GM12878 (cell line): ENCODE results near the gene JAGN1. TPM values are rescaled to one million over a fixed set of nuclear protein-coding genes. Genes with fewer than 3 reads are reported as not detected.
A peak's percentile ranks its signal among the peaks of the same experiment; 100 is the strongest.

ENCODE experiments used
- ATAC-seq: fragments of 200-7000 bp; cut with Tn5 transposase; 3 replicates; pipeline ENCODE4 v1.9.1; 2020; ENCODE audit warnings: mild to moderate bottlenecking, moderate library complexity
- BruUV-seq: library from RNA; stranded (reverse); fragments of 400-500 nt; replicated peaks from 2 replicates; lab custom pipeline; 2021; lab: Mats Ljungman, UMichigan
- CTCF ChIA-PET: fragments of 300-600 bp; sonication (Branson Sonifier 250); formaldehyde crosslinking; extraction: SDS; loops from one replicate; lab custom pipeline; 2021; ENCODE audit warnings: inconsistent platforms; lab: Yijun Ruan, JAX
- POLR2A ChIA-PET: fragments of 350-600 bp; formaldehyde crosslinking; extraction: SDS; loops from one replicate; lab custom pipeline; 2021; ENCODE audit warnings: inconsistent platforms; lab: Charles Lee
- RAD21 ChIA-PET: fragments of 300-600 bp; sonication (Branson Sonifier 250); formaldehyde crosslinking; loops from one replicate; lab custom pipeline; 2023; ENCODE audit warnings: antibody characterized with exemption; ENCODE audit not compliant: unreplicated experiment; lab: Charles Lee
- SMC1A ChIA-PET: fragments of 300-600 bp; sonication (Branson Sonifier 250); formaldehyde crosslinking; loops from one replicate; lab custom pipeline; 2023; ENCODE audit not compliant: unreplicated experiment, uncharacterized antibody; lab: Charles Lee
- DNase-seq: peaks from one replicate; pipeline ENCODE4 v3.0.0-alpha.2; 2011; ENCODE audit warnings: low read depth, low spot score
- FAIRE-seq: peaks from 3 replicates; lab custom pipeline; 2011; peaks lifted over from hg19 to GRCh38; lab: Jason Lieb, UNC
- H2AFZ ChIP-seq: 2 replicates; pipeline ENCODE4 v1.6.0; 2011; ENCODE audit warnings: low read depth, low read length, control low read depth; ENCODE audit not compliant: control insufficient read depth
- H3K27ac ChIP-seq: 2 replicates; pipeline ENCODE4 v1.5.1; 2011; ENCODE audit warnings: control low read depth; ENCODE audit not compliant: control insufficient read depth, insufficient read depth
- H3K27me3 ChIP-seq, 2 experiments: replicated peaks in 1 of 2; 2 replicates each; pipeline versions ENCODE4 v1.6.0 to v1.6.1; 2011; ENCODE audit warnings: low read length in 1 of 2; ENCODE audit not compliant: control insufficient read depth in 2 of 2, insufficient read depth in 2 of 2
- H3K36me3 ChIP-seq, 2 experiments: 2 replicates each; pipeline ENCODE4 v1.5.1; 2011; ENCODE audit warnings: low read length in 1 of 2; ENCODE audit not compliant: control insufficient read depth in 2 of 2, insufficient read depth in 2 of 2
- H3K4me1 ChIP-seq: 2 replicates; pipeline ENCODE4 v1.6.1; 2011; ENCODE audit warnings: mild to moderate bottlenecking, low read length, moderate library complexity, mixed read lengths; ENCODE audit not compliant: control insufficient read depth, insufficient read depth
- H3K4me2 ChIP-seq: 2 replicates; pipeline ENCODE4 v1.6.0; 2011; ENCODE audit warnings: control low read depth; ENCODE audit not compliant: control insufficient read depth, insufficient read depth
- H3K4me3 ChIP-seq: fragments of 200-600 bp; sonication (generic); 2 replicates; pipeline ENCODE4 v1.5.1; 2016
- H3K79me2 ChIP-seq: 2 replicates; pipeline ENCODE4 v1.6.0; 2011; ENCODE audit warnings: low read length; ENCODE audit not compliant: control insufficient read depth, insufficient read depth
- H3K9ac ChIP-seq: 2 replicates; pipeline ENCODE4 v1.8.0; 2011; ENCODE audit warnings: low read length, control low read depth, mixed read lengths; ENCODE audit not compliant: control insufficient read depth, insufficient read depth
- H3K9me3 ChIP-seq: replicated peaks from 3 replicates; pipeline ENCODE4 v1.5.1; 2011; ENCODE audit warnings: mild to moderate bottlenecking, low read length; ENCODE audit not compliant: control insufficient read depth, insufficient read depth
- H4K20me1 ChIP-seq: 2 replicates; pipeline ENCODE4 v1.6.0; 2011; ENCODE audit not compliant: control insufficient read depth, insufficient read depth
- CHD2 ChIP-seq: IDR thresholded peaks from 2 replicates; pipeline ENCODE4 v1.6.1; 2011; ENCODE audit warnings: low read depth, low read length, improper control_type of control experiment, borderline replicate concordance
- EGR1 ChIP-seq, 2 experiments: IDR thresholded peaks; 1 replicate in 1 of 2; 2 replicates in 1 of 2; pipeline ENCODE4 v1.6.1; 2011 to 2012; ENCODE audit warnings: low read depth in 2 of 2, low read length in 2 of 2, borderline replicate concordance in 1 of 2, mild to moderate bottlenecking in 1 of 2, moderate library complexity in 1 of 2
- TCF3 ChIP-seq: IDR thresholded peaks from 2 replicates; pipeline ENCODE4 v1.6.1; 2012; ENCODE audit warnings: low read depth, mild to moderate bottlenecking, low read length, borderline replicate concordance; ENCODE audit not compliant: insufficient read depth
- USF2 ChIP-seq: IDR thresholded peaks from 2 replicates; pipeline ENCODE4 v1.6.1; 2011; ENCODE audit warnings: low read depth, low read length, improper control_type of control experiment, borderline replicate concordance
- ZBTB4 ChIP-seq: fragments of 450-650 bp; formaldehyde crosslinking; IDR thresholded peaks from 2 replicates; pipeline ENCODE4 v1.4.0; 2022; ENCODE audit warnings: mild to moderate bottlenecking, moderate library complexity
- ZNF687 ChIP-seq: fragments of 450-650 bp; IDR thresholded peaks from 2 replicates; pipeline ENCODE4 v1.6.1; 2017; ENCODE audit warnings: mild to moderate bottlenecking, moderate library complexity
- WGBS: methylation state at CpG from one replicate; pipeline ENCODE4 v1.1.6; 2016; ENCODE audit warnings: low lambda C conversion rate; ENCODE audit not compliant: insufficient replicate concordance, insufficient coverage; ENCODE audit errors: missing lambda C conversion rate; 5-methylcytosine and 5-hydroxymethylcytosine counted together
- in situ Hi-C: fragments of 300-500 bp; cut with MboI; formaldehyde crosslinking; loops from 9 replicates; pipeline ENCODE4 v1.14.3; 2018; ENCODE audit warnings: mixed read lengths
- intact Hi-C: fragments of 100-400 bp; cut with micrococcal nuclease; formaldehyde crosslinking; loops from one replicate; pipeline ENCODE4 v1.14.2; 2022; ENCODE audit not compliant: unreplicated experiment
- polyA plus RNA-seq, 11 experiments: library from polyadenylated mRNA; depleted of rRNA in 4 of 11; unstranded in 6 of 11; stranded (reverse) in 5 of 11; fragments of >200 nt; fragmentation: Nextera tagmentation in 4 of 11; fragmentation: Illumina TruSeq in 1 of 11; extraction: Ambion mirVana in 4 of 11; extraction: Trizol in 1 of 11; gene quantifications; 1 replicate in 1 of 11; 2 replicates in 10 of 11; pipeline versions ENCODE4 v1.2.1 to v1.2.3, GENCODE V29; 2011 to 2016; ENCODE audit warnings: inconsistent platforms in 2 of 11, missing spikeins in 2 of 11, low read depth in 1 of 11
- total RNA-seq, 4 experiments: library from RNA; depleted of rRNA in 3 of 4; stranded (reverse); fragments of >200 nt in 3 of 4; fragmentation: Illumina TruSeq in 1 of 4; extraction: Trizol in 1 of 4; gene quantifications; 2 replicates each; pipeline versions ENCODE4 v1.2.1 to v1.2.3, GENCODE V29; 2013 to 2021

Gene JAGN1
- total and polyA plus RNA-seq, 10 of the 15 experiments (the other 5 are each of a cell fraction or from before 2014, with no cell fraction given), result 23.3 to 56.0 (median 35.4) TPM

GRCh38 chr3:9914559-9915253 is 24.3 kb downstream of the JAGN1 start:
- SMC1A ChIA-PET, result interaction anchor here (0.6 kb wide), 1 partner anchor 23 kb away, joined by 3 read pairs; no protein-coding TSS in a partner anchor
- RAD21 ChIA-PET, result interaction anchor here (1.2 kb wide), 1 partner anchor 18 kb away, joined by 4 read pairs; no protein-coding TSS in a partner anchor
- no peaks in the 10 kb centered on the region for H4K20me1 ChIP-seq
- no peak for DNase-seq
- H3K4me1 ChIP-seq, result peaks cover 12% of the 10 kb centered on the region
- H3K4me2 ChIP-seq, result peak overlapping the region; percentile 98
- peak overlapping the region; percentile 54 for H3K4me3 ChIP-seq
- peaks cover 0 to 2% of the 10 kb centered on the region in 2 experiments; a peak in 1 of 4 replicates for H3K27me3 ChIP-seq
- POLR2A ChIA-PET, result interaction anchor here (0.8 kb wide), 1 partner anchor 14 kb away, joined by 3 read pairs; no protein-coding TSS in a partner anchor
- intact Hi-C loops (no loop called here), in situ Hi-C loops (no loop called here)
- no TSS peak for BruUV-seq
- FAIRE-seq, result no peak
- CTCF ChIA-PET, result interaction anchor here (1.3 to 4.4 kb wide), 3 partner anchors 17 to 64 kb away, joined by 3 to 31 read pairs (median 3); partner anchors contain the start of gene CRELD1
- no peaks in the 10 kb centered on the region for H3K36me3 ChIP-seq
- no peak overlapping the region for H3K27ac ChIP-seq
- ATAC-seq, result no peak; the same call in 1 of the 3 replicates
- peak overlapping the region; percentile 81 for H2AFZ ChIP-seq
- H3K9me3 ChIP-seq, result no peaks in the 10 kb centered on the region
- H3K9ac ChIP-seq, result no peak overlapping the region; the same call in 1 of the 2 replicates
- 58% methylated on average over 8 of the region's 15 CpGs for WGBS
- no peak for TF ChIP-seq ZBTB4
- no peak for TF ChIP-seq CHD2
- TF ChIP-seq TCF3, result no peak
- no peak for TF ChIP-seq USF2
- TF ChIP-seq ZNF687, result no peak
- 0 out of 3 replicates have a peak, but pooled peaks of 1 of the 2 experiments have one; percentile 8 for TF ChIP-seq EGR1 (IDR thresholded peaks at IDR 0.05; ENCODE audit: borderline replicate concordance in 1 of 2, low read depth in 2 of 2, low read length in 2 of 2)
- no peaks in the 10 kb centered on the region for H3K79me2 ChIP-seq
